GM12878 (cell line): Measurements from ENCODE around the gene TP63. TPM values are rescaled to one million over a fixed set of nuclear protein-coding genes. Genes with fewer than 3 reads are reported as not detected.

Experiments
- ATAC-seq: fragments of 200-7000 bp; cut with Tn5 transposase; 3 replicates; pipeline ENCODE4 v1.9.1; 2020; ENCODE audit warnings: mild to moderate bottlenecking, moderate library complexity
- BruUV-seq: library from RNA; stranded (reverse); fragments of 400-500 nt; replicated peaks from 2 replicates; lab custom pipeline; 2021; lab: Mats Ljungman, UMichigan
- CTCF ChIA-PET: fragments of 300-600 bp; sonication (Branson Sonifier 250); formaldehyde crosslinking; extraction: SDS; loops from one replicate; lab custom pipeline; 2021; ENCODE audit warnings: inconsistent platforms; lab: Yijun Ruan, JAX
- POLR2A ChIA-PET: fragments of 350-600 bp; formaldehyde crosslinking; extraction: SDS; loops from one replicate; lab custom pipeline; 2021; ENCODE audit warnings: inconsistent platforms; lab: Charles Lee
- RAD21 ChIA-PET: fragments of 300-600 bp; sonication (Branson Sonifier 250); formaldehyde crosslinking; loops from one replicate; lab custom pipeline; 2023; ENCODE audit warnings: antibody characterized with exemption; ENCODE audit not compliant: unreplicated experiment; lab: Charles Lee
- SMC1A ChIA-PET: fragments of 300-600 bp; sonication (Branson Sonifier 250); formaldehyde crosslinking; loops from one replicate; lab custom pipeline; 2023; ENCODE audit not compliant: unreplicated experiment, uncharacterized antibody; lab: Charles Lee
- DNase-seq: peaks from one replicate; pipeline ENCODE4 v3.0.0-alpha.2; 2011; ENCODE audit warnings: low read depth, low spot score
- FAIRE-seq: peaks from 3 replicates; lab custom pipeline; 2011; peaks lifted over from hg19 to GRCh38; lab: Jason Lieb, UNC
- H2AFZ ChIP-seq: 2 replicates; pipeline ENCODE4 v1.6.0; 2011; ENCODE audit warnings: low read depth, low read length, control low read depth; ENCODE audit not compliant: control insufficient read depth
- H3K27ac ChIP-seq: 2 replicates; pipeline ENCODE4 v1.5.1; 2011; ENCODE audit warnings: control low read depth; ENCODE audit not compliant: control insufficient read depth, insufficient read depth
- H3K27me3 ChIP-seq, 2 experiments: replicated peaks in 1 of 2; 2 replicates each; pipeline versions ENCODE4 v1.6.0 to v1.6.1; 2011; ENCODE audit warnings: low read length in 1 of 2; ENCODE audit not compliant: control insufficient read depth in 2 of 2, insufficient read depth in 2 of 2
- H3K36me3 ChIP-seq, 2 experiments: 2 replicates each; pipeline ENCODE4 v1.5.1; 2011; ENCODE audit warnings: low read length in 1 of 2; ENCODE audit not compliant: control insufficient read depth in 2 of 2, insufficient read depth in 2 of 2
- H3K4me1 ChIP-seq: 2 replicates; pipeline ENCODE4 v1.6.1; 2011; ENCODE audit warnings: mild to moderate bottlenecking, low read length, moderate library complexity, mixed read lengths; ENCODE audit not compliant: control insufficient read depth, insufficient read depth
- H3K4me2 ChIP-seq: 2 replicates; pipeline ENCODE4 v1.6.0; 2011; ENCODE audit warnings: control low read depth; ENCODE audit not compliant: control insufficient read depth, insufficient read depth
- H3K4me3 ChIP-seq: fragments of 200-600 bp; sonication (generic); 2 replicates; pipeline ENCODE4 v1.5.1; 2016
- H3K79me2 ChIP-seq: 2 replicates; pipeline ENCODE4 v1.6.0; 2011; ENCODE audit warnings: low read length; ENCODE audit not compliant: control insufficient read depth, insufficient read depth
- H3K9ac ChIP-seq: 2 replicates; pipeline ENCODE4 v1.8.0; 2011; ENCODE audit warnings: low read length, control low read depth, mixed read lengths; ENCODE audit not compliant: control insufficient read depth, insufficient read depth
- H3K9me3 ChIP-seq: replicated peaks from 3 replicates; pipeline ENCODE4 v1.5.1; 2011; ENCODE audit warnings: mild to moderate bottlenecking, low read length; ENCODE audit not compliant: control insufficient read depth, insufficient read depth
- H4K20me1 ChIP-seq: 2 replicates; pipeline ENCODE4 v1.6.0; 2011; ENCODE audit not compliant: control insufficient read depth, insufficient read depth
- CREM ChIP-seq: IDR thresholded peaks from 2 replicates; pipeline ENCODE4 v1.6.1; 2014; ENCODE audit warnings: antibody characterized with exemption, low read depth
- MTA3 ChIP-seq: IDR thresholded peaks from 2 replicates; pipeline ENCODE4 v1.6.1; 2012; ENCODE audit warnings: low read length, inconsistent platforms, borderline replicate concordance
- PAX8 ChIP-seq: fragments of 450-650 bp; IDR thresholded peaks from 2 replicates; pipeline ENCODE4 v1.6.1; 2017; ENCODE audit warnings: mild to moderate bottlenecking, moderate library complexity
- SMC3 ChIP-seq: IDR thresholded peaks from 2 replicates; pipeline ENCODE4 v1.6.1; 2011; ENCODE audit warnings: low read length, improper control_type of control experiment, borderline replicate concordance
- SUPT20H ChIP-seq: IDR thresholded peaks from 2 replicates; pipeline ENCODE4 v1.6.1; 2011; ENCODE audit warnings: low read depth, mild to moderate bottlenecking, low read length, moderate library complexity, borderline replicate concordance; ENCODE audit not compliant: control insufficient read depth
- WGBS: methylation state at CpG from one replicate; pipeline ENCODE4 v1.1.6; 2016; ENCODE audit warnings: low lambda C conversion rate; ENCODE audit not compliant: insufficient replicate concordance, insufficient coverage; ENCODE audit errors: missing lambda C conversion rate; 5-methylcytosine and 5-hydroxymethylcytosine counted together
- in situ Hi-C: fragments of 300-500 bp; cut with MboI; formaldehyde crosslinking; loops from 9 replicates; pipeline ENCODE4 v1.14.3; 2018; ENCODE audit warnings: mixed read lengths
- intact Hi-C: fragments of 100-400 bp; cut with micrococcal nuclease; formaldehyde crosslinking; loops from one replicate; pipeline ENCODE4 v1.14.2; 2022; ENCODE audit not compliant: unreplicated experiment
- polyA plus RNA-seq, 11 experiments: library from polyadenylated mRNA; depleted of rRNA in 4 of 11; unstranded in 6 of 11; stranded (reverse) in 5 of 11; fragments of >200 nt; fragmentation: Nextera tagmentation in 4 of 11; fragmentation: Illumina TruSeq in 1 of 11; extraction: Ambion mirVana in 4 of 11; extraction: Trizol in 1 of 11; gene quantifications; 1 replicate in 1 of 11; 2 replicates in 10 of 11; pipeline versions ENCODE4 v1.2.1 to v1.2.3, GENCODE V29; 2011 to 2016; ENCODE audit warnings: inconsistent platforms in 2 of 11, missing spikeins in 2 of 11, low read depth in 1 of 11
- total RNA-seq, 4 experiments: library from RNA; depleted of rRNA in 3 of 4; stranded (reverse); fragments of >200 nt in 3 of 4; fragmentation: Illumina TruSeq in 1 of 4; extraction: Trizol in 1 of 4; gene quantifications; 2 replicates each; pipeline versions ENCODE4 v1.2.1 to v1.2.3, GENCODE V29; 2013 to 2021

TP63 gene
- total and polyA plus RNA-seq, 10 of the 15 experiments (the other 5 are each of a cell fraction or from before 2014, with no cell fraction given): 1.4 to 10.8 (median 6.2) TPM

GRCh38 chr3:189629803-189630455 lies 1.3 kb upstream of the TP63 start:
- ChIA-PET POLR2A (interaction anchor here (0.7 to 2.1 kb wide), 7 partner anchors 11 to 1772 kb away, joined by 3 to 10 read pairs (median 3); no protein-coding TSS in a partner anchor), SMC1A (interaction anchor here (0.9 to 5.5 kb wide), 22 partner anchors 10 to 722 kb away, joined by 3 to 39 read pairs (median 6); no protein-coding TSS in a partner anchor)
- in situ Hi-C loops: no loop called here
- peak; percentile 41 for ATAC-seq
- TF ChIP-seq PAX8: no peak
- 0 out of 2 replicates have a peak, but pooled peaks have one; percentile 22 for TF ChIP-seq CREM
- no peak for TF ChIP-seq SUPT20H
- TF ChIP-seq SMC3: no peak
- TF ChIP-seq MTA3: 0 out of 2 replicates have a peak, but pooled peaks have one; percentile 8
- TF ChIP-seq, all 136 proteins: peak for 2
- no TSS peak for BruUV-seq
- Histone ChIP-seq H3K4me2 (peak overlapping the region; percentile 72), H3K9me3 (no peaks in the 10 kb centered on the region; the same call in 1 of the 3 replicates), H3K36me3 (no peaks in the 10 kb centered on the region), H3K27ac (peak overlapping the region; percentile 86), H3K79me2 (peaks cover 19% of the 10 kb centered on the region), H3K4me3 (peak overlapping the region; percentile 46; the same call in 1 of the 2 replicates), H2AFZ (peak overlapping the region; percentile 48), H3K27me3 (no peaks in the 10 kb centered on the region), H3K4me1 (peaks cover 18% of the 10 kb centered on the region; the same call in 1 of the 2 replicates), H3K9ac (no peak overlapping the region), H4K20me1 (no peaks in the 10 kb centered on the region)
- DNase-seq: no peak
- 56% methylated on average over 3 of the region's 3 CpGs for WGBS
- intact Hi-C loops: loop anchor here (2.0 to 5.0 kb wide), 6 partner anchors 43 to 358 kb away; no protein-coding TSS in a partner anchor
- CTCF ChIA-PET: interaction anchor here (1.4 to 2.3 kb wide), 5 partner anchors 9 to 318 kb away, joined by 3 to 7 read pairs (median 3); no protein-coding TSS in a partner anchor
- FAIRE-seq: peak; percentile 13
- RAD21 ChIA-PET: interaction anchor here (1.0 to 3.9 kb wide), 13 partner anchors 11 to 664 kb away, joined by 3 to 29 read pairs (median 5); no protein-coding TSS in a partner anchor
